Bronchial epithelial cell (primary cell): ENCODE measurements around the gene NUMA1. TPM values are rescaled to one million over a fixed set of nuclear protein-coding genes. Genes with fewer than 3 reads are reported as not detected.

ENCODE experiments used
- DNase-seq: peaks from one replicate; pipeline ENCODE4 v3.0.0-alpha.2; 2010; ENCODE audit warnings: low read depth
- FAIRE-seq: peaks from 2 replicates; lab custom pipeline; 2011; peaks lifted over from hg19 to GRCh38; lab: Jason Lieb, UNC
- H3K27me3 ChIP-seq: 2 replicates; pipeline ENCODE4 v1.5.1; 2011; ENCODE audit warnings: low read length; ENCODE audit not compliant: control insufficient read depth, insufficient read depth
- H3K36me3 ChIP-seq: 2 replicates; pipeline ENCODE4 v1.5.1; 2011; ENCODE audit warnings: low read length; ENCODE audit not compliant: control insufficient read depth, insufficient read depth
- H3K4me3 ChIP-seq: 2 replicates; pipeline ENCODE4 v1.5.1; 2011; ENCODE audit warnings: mild to moderate bottlenecking, low read depth, low read length, control low read depth
- CTCF ChIP-seq: IDR thresholded peaks from 2 replicates; pipeline ENCODE4 v1.5.1; 2011; ENCODE audit warnings: mild to moderate bottlenecking, moderate library complexity, low read length, control low read depth, inconsistent platforms; ENCODE audit not compliant: insufficient read depth, severe bottlenecking
- total RNA-seq: library from RNA; depleted of rRNA; stranded (reverse); fragments of >200 nt; gene quantifications from 2 replicates; pipeline ENCODE4 v1.2.1, GENCODE V29; 2014

Gene NUMA1
- total RNA-seq, 1 donor from 2014 or later, result 52.7 TPM

- no peak overlapping the region for H3K4me3 ChIP-seq
- peaks cover 13% of the 10 kb centered on the region for H3K36me3 ChIP-seq
- TF ChIP-seq CTCF, result no peak
- FAIRE-seq, result no peak
- no peak for DNase-seq
- H3K27me3 ChIP-seq, result no peaks in the 10 kb centered on the region
Observed at GRCh38 chr11:71999798-72000197, 80.5 kb downstream of the NUMA1 start.

- DNase-seq (no peak), FAIRE-seq (no peak)
- Histone ChIP-seq H3K4me3 (no peak overlapping the region), H3K27me3 (no peaks in the 10 kb centered on the region), H3K36me3 (peaks cover 9% of the 10 kb centered on the region)
- TF ChIP-seq CTCF, result no peak
Observed at GRCh38 chr11:71999362-71999761, 81.0 kb downstream of the NUMA1 start.

DNA sequence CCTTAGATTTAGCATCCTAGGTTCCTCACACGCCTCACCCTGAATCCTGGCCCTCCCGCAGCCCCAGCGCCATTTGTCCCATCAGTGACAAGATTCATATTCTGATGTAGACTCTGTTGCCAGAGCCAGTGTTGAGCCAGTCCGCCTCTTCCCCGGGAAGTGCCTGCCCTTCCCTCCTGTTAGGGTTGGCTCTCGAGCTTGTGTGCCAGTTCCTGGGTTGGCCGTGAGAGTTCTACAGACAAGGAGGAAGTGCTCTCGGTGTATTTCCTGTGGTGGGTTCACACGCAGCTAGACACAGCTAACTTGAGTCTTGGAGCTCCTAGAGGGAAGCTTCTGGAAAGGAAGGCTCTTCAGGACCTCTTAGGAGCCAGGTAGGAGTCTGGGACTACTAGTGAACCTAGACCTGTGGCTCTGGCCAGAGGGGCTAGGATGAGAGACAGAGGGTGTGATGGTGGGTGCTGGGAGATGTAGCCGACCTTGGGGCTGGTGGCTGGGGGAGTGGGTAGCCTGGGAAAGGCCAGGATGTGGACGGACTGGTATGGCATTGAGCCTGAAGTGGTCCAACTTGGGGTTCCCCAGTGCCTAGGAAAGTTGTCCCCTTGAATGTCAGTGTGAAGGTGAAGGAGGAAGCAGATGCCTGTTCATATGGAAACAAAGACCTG is 81.6 kb downstream of the NUMA1 start, which contains the start of gene IL18BP:
IL18BP (plus strand) TSS at position 261 of the 662 bp plus-strand sequence. CDS start 1,076 bp downstream, outside the sequence.
- TF ChIP-seq CTCF, result no peak
- H3K4me3 ChIP-seq, result no peak within 1 kb of the TSS
- DNase-seq, result no peak
- FAIRE-seq, result no peak
- H3K27me3 ChIP-seq, result no peaks in the 10 kb centered on the region
- H3K36me3 ChIP-seq, result peaks cover 3% of the 10 kb centered on the region

GRCh38 chr11:71998061-71998460 is 82.3 kb downstream of the NUMA1 start:
- H3K4me3 ChIP-seq, result no peak overlapping the region
- peaks cover 1% of the 10 kb centered on the region for H3K36me3 ChIP-seq
- no peak for FAIRE-seq
- DNase-seq, result no peak
- H3K27me3 ChIP-seq, result no peaks in the 10 kb centered on the region
- no peak for TF ChIP-seq CTCF

- H3K27me3 ChIP-seq, result no peaks in the 10 kb centered on the region
- no peak overlapping the region for H3K4me3 ChIP-seq
- TF ChIP-seq CTCF, result no peak
- FAIRE-seq, result no peak
- H3K36me3 ChIP-seq, result peaks cover 1% of the 10 kb centered on the region
- no peak for DNase-seq
Observed at GRCh38 chr11:71997594-71997993, 82.7 kb downstream of the NUMA1 start.

DNA sequence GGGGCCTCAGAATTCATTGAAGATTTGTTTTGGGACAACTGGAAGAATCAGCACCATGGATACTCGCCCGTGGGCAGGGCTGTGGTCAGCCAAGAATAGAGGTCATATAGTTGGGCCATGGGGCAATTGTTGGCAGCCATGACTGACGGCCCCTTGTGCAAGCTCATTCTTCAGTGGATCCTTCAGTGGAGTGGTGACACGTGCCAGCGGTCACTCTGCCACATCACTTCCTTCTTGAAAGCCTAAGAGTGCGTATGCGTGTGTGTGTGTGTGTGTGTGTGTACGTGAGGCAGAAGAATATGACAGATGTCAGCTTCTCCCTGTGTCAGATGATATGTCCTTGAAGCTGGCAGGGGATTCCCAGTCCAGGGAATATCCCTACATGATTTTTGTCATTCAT is 83.4 kb downstream of the NUMA1 start:
- H3K27me3 ChIP-seq, result no peaks in the 10 kb centered on the region
- peaks cover 1% of the 10 kb centered on the region for H3K36me3 ChIP-seq
- DNase-seq (no peak), FAIRE-seq (no peak)
- TF ChIP-seq CTCF, result no peak
- H3K4me3 ChIP-seq, result no peak overlapping the region
